Upper lobe of left lung (tissue), 6 donors: Measurements from ENCODE around the gene MARCHF9. TPM values are rescaled to one million over a fixed set of nuclear protein-coding genes. Genes with fewer than 3 reads are reported as not detected.

Source experiments
- ATAC-seq, 2 donors: fragments of 200-7000 bp; cut with Tn5 transposase; one replicate each; pipeline ENCODE4 v1.9.1; 2022; ENCODE audit warnings: mild to moderate bottlenecking in 2 of 2, moderate library complexity in 2 of 2; ENCODE audit not compliant: low FRiP score in 2 of 2
- DNase-seq, 2 donors: peaks; one replicate each; pipeline ENCODE4 v3.0.0-alpha.2; 2019 to 2020
- H3K27ac ChIP-seq, 4 donors: fragments of 200-600 bp; sonication (generic); one replicate each; pipeline ENCODE4 v1.5.1; 2016 to 2019
- H3K27me3 ChIP-seq, 4 donors: fragments of 200-600 bp; sonication (generic); one replicate each; pipeline ENCODE4 v1.5.1; 2017 to 2019
- H3K36me3 ChIP-seq, 4 donors: fragments of 200-600 bp; sonication (generic); one replicate each; pipeline ENCODE4 v1.5.1; 2016 to 2019
- H3K4me1 ChIP-seq, 4 donors: fragments of 200-600 bp; sonication (generic); one replicate each; pipeline ENCODE4 v1.5.1; 2018 to 2019
- H3K4me3 ChIP-seq, 4 donors: fragments of 200-600 bp; sonication (generic); one replicate each; pipeline ENCODE4 v1.5.1; 2017 to 2019; ENCODE audit warnings: mild to moderate bottlenecking in 2 of 4, moderate library complexity in 1 of 4
- H3K9me3 ChIP-seq, 4 donors: fragments of 200-600 bp; sonication (generic); one replicate each; pipeline ENCODE4 v1.5.1; 2018 to 2019
- CTCF ChIP-seq, 6 experiments: fragments of 450-650 bp in 4 of 6; fragments of 200-600 bp in 2 of 6; sonication (generic) in 2 of 6; IDR thresholded peaks; one replicate each; pipeline ENCODE4 v1.5.1; 2016 to 2019; ENCODE audit warnings: antibody characterized with exemption in 6 of 6
- EP300 ChIP-seq, 4 donors: sonication (generic); formaldehyde crosslinking; IDR thresholded peaks; one replicate each; pipeline ENCODE4 v1.5.1; 2017; ENCODE audit warnings: antibody characterized with exemption in 4 of 4, control low read depth in 2 of 4
- POLR2A ChIP-seq, 4 donors: fragments of 450-650 bp; IDR thresholded peaks; one replicate each; pipeline ENCODE4 v1.5.1; 2016 to 2017; ENCODE audit warnings: antibody characterized with exemption in 4 of 4, mild to moderate bottlenecking in 2 of 4
- POLR2AphosphoS5 ChIP-seq, 2 donors: sonication (generic); formaldehyde crosslinking; IDR thresholded peaks; one replicate each; pipeline ENCODE4 v1.5.1; 2017; ENCODE audit warnings: antibody characterized with exemption in 2 of 2
- WGBS, 2 donors: methylation state at CpG; one replicate each; pipeline ENCODE4 v1.1.5; 2017 to 2018; 5-methylcytosine and 5-hydroxymethylcytosine counted together
- total RNA-seq, 6 donors: library from RNA; depleted of rRNA in 4 of 6; stranded (reverse); fragments of >200 nt in 4 of 6; gene quantifications; one replicate each; pipeline versions ENCODE4 v1.1.0 to v1.2.1, GENCODE V29; 2016 to 2021
- donor health status: DM: no; HTN: no; CAD: no; lungs with moderate emphysema.
- donor health status: DM: no; HTN: yes; CAD: no; lungs with severe emphysema.

The MARCHF9 gene
- total RNA-seq, 6 donors from 2014 or later: 15.4 to 36.7 (median 21.3) TPM

GRCh38 chr12:57732726-57733593 is 21.9 kb upstream of the MARCHF9 start:
- no peak for TF ChIP-seq POLR2AphosphoS5 (IDR thresholded peaks at IDR 0.05)
- Histone ChIP-seq H3K4me1 (peaks cover 18 to 28% (median 21%) of the 10 kb centered on the region in 4 donors), H3K36me3 (peaks cover 0 to 8% (median 1%) of the 10 kb centered on the region in 4 donors), H3K27me3 (peaks cover 0 to 28% (median 11%) of the 10 kb centered on the region in 4 donors), H3K27ac (no peak overlapping the region), H3K4me3 (no peak overlapping the region), H3K9me3 (no peaks in the 10 kb centered on the region)
- no peak for DNase-seq
- 71 to 78% methylated on average over 11 of the region's 11 CpGs for WGBS, 2 donors
- no peak for ATAC-seq

DNA sequence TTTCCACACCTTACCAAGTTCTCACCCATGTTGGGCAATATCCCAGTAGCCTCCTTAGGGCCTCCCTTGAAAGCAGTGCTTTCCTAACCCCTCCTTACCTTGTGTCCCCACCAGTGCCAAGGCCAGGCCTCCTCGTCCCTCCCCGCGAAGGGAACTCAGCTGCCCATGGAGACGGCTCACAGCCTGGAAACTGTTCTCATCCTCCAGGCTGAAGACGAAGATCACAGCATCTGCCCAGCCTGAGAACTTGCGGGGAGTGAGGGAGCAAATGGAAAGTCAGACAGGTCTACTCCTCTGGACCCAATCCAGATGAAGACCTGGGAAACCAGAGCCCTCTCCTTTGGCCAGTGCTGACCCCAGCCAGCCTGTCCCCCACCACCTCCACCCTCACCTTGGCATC is 21.0 kb upstream of the MARCHF9 start:
- Histone ChIP-seq H3K9me3 (no peaks in the 10 kb centered on the region), H3K4me3 (no peak overlapping the region), H3K27me3 (peaks cover 1 to 38% (median 18%) of the 10 kb centered on the region in 4 donors), H3K4me1 (peaks cover 26 to 38% (median 31%) of the 10 kb centered on the region in 4 donors), H3K27ac (no peak overlapping the region), H3K36me3 (peaks cover 0 to 8% (median 1%) of the 10 kb centered on the region in 4 donors)
- DNase-seq: no peak
- 62 to 77% methylated on average over 5 to 6 of the region's 6 CpGs for WGBS, 2 donors
- no peak for TF ChIP-seq CTCF (IDR thresholded peaks at IDR 0.05)
- TF ChIP-seq EP300 (IDR thresholded peaks at IDR 0.05): no peak
- TF ChIP-seq POLR2AphosphoS5 (IDR thresholded peaks at IDR 0.05): no peak
- TF ChIP-seq POLR2A (IDR thresholded peaks at IDR 0.05): no peak
- ATAC-seq: no peak

DNA sequence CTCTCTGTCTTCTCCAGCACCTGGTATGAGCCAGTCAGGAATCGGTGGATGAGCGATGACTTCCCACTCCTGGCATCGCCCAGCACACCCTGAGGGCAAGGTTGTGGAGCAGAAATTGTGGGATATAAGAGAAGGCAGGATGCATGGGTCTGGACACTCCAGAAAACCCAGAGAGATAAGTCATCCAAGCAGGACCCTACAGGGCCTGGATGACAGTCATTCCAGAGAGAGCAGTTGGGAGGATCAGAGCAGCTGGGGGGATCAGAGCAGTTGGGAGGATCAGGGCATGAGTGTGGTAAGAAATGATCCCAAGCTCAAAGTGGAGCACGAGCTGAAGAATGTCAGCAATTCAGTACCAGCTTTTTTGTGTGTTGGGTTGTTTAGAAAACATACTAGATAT is 20.3 kb upstream of the MARCHF9 start:
- H3K4me1 ChIP-seq: peaks cover 26 to 43% (median 33%) of the 10 kb centered on the region in 4 donors
- no peak for ATAC-seq
- DNase-seq: no peak

DNA sequence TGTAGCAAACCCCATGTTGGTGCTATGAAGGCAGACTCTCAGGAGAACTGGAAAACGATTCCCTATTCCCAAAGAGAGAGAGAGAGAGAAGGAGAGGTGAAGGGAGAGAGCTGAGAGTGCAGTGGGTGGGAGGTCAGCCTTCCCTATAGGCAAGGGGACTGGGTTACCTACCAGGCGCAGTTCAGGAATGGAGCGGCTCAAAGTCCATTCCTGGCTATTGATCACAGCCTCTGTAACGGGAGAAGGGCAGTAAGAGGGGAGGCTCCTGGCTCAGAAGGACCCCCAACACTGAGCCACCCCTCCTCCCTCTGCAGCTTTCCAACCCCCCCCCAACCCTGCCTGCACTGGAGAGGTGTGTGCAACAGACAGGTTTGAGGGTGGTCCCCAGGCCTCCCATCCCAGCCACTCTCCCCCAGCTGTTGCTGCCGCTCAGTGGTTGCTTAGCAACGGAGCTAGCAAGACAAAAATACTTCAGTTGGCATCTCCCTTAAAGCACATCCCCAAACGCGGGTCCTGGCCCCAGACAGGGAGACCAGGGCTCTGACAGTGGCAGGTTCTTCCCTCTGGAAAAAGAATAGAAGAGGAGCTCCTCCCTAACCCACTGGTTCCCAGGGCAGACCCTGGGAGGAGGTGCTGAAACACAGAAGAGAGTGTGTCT is 19.6 kb upstream of the MARCHF9 start:
- no peak overlapping the region for H3K27ac ChIP-seq
- H3K36me3 ChIP-seq: peaks cover 0 to 8% (median 1%) of the 10 kb centered on the region in 4 donors
- peaks cover 26 to 43% (median 34%) of the 10 kb centered on the region in 4 donors for H3K4me1 ChIP-seq
- DNase-seq: no peak
- ATAC-seq: no peak
- H3K9me3 ChIP-seq: no peaks in the 10 kb centered on the region
- peaks cover 1 to 50% (median 20%) of the 10 kb centered on the region in 4 donors for H3K27me3 ChIP-seq
- H3K4me3 ChIP-seq: peak overlapping the region in 1 of 4 donors; percentile 8
- TF ChIP-seq POLR2AphosphoS5 (IDR thresholded peaks at IDR 0.05): no peak
- no peak for TF ChIP-seq POLR2A (IDR thresholded peaks at IDR 0.05)
- no peak for TF ChIP-seq CTCF (IDR thresholded peaks at IDR 0.05)
- TF ChIP-seq EP300 (IDR thresholded peaks at IDR 0.05): no peak
- WGBS, 2 donors: 39 to 41% methylated on average over 7 to 8 of the region's 8 CpGs

More for the DNA sequence above, 20.3 kb upstream of the MARCHF9 start:
- H3K36me3 ChIP-seq: peaks cover 0 to 8% (median 1%) of the 10 kb centered on the region in 4 donors
- no peak for TF ChIP-seq POLR2AphosphoS5 (IDR thresholded peaks at IDR 0.05)
- TF ChIP-seq EP300 (IDR thresholded peaks at IDR 0.05): no peak
- no peak for TF ChIP-seq CTCF (IDR thresholded peaks at IDR 0.05)
- TF ChIP-seq POLR2A (IDR thresholded peaks at IDR 0.05): no peak
- no peak overlapping the region for H3K27ac ChIP-seq
- H3K4me3 ChIP-seq: no peak overlapping the region
- WGBS, 2 donors: 75 to 81% methylated on average over 4 of the region's 4 CpGs
- H3K9me3 ChIP-seq: no peaks in the 10 kb centered on the region
- H3K27me3 ChIP-seq: peaks cover 1 to 44% (median 18%) of the 10 kb centered on the region in 4 donors
